Measurements from ENCODE around the gene CHEK1.

DNA sequence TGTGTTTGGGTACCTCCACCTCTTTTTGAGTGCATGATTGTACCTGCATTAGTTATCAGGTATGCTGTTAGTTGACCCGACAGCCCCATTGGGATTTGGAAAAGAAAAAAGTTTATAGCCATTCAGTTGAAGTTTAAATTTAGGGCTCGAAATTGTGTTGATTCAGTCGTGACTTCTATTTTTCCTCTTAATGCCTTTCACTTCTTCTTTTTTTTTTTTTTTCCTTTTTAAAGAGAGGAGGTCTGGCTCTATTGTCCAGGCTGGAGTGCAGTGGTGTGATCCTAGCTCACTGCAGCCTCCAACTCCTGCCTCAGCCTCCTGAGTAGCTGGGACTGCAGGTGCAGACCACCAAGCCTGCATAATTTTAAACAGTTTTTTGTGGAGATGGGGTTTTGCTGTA is 30.0 kb upstream of the CHEK1 start:
- TF ChIP-seq CTCF (IDR thresholded peaks at IDR 0.05) (no peak), POLR2A (IDR thresholded peaks at IDR 0.05) (no peak)

All from tibial nerve (tissue), 3 donors.